SJCRH30 (cell line): Measurements from ENCODE around the gene P2RY11. TPM values are rescaled to one million over a fixed set of nuclear protein-coding genes. Genes with fewer than 3 reads are reported as not detected.

Source experiments
- DNase-seq, 2 experiments: peaks; one replicate each; pipeline ENCODE4 v3.0.0-alpha.2; 2015 to 2020
- H3K27ac ChIP-seq: fragments of 250-450 bp; sonication (Bioruptor Pico); 2 replicates; pipeline ENCODE4 v1.5.1; 2020; ENCODE audit warnings: mild to moderate bottlenecking, moderate library complexity
- H3K27me3 ChIP-seq: fragments of 250-450 bp; sonication (Bioruptor Pico); 2 replicates; pipeline ENCODE4 v1.5.1; 2020; ENCODE audit warnings: mild to moderate bottlenecking, moderate library complexity
- H3K36me3 ChIP-seq: fragments of 250-450 bp; sonication (Bioruptor Pico); 2 replicates; pipeline ENCODE4 v1.5.1; 2020; ENCODE audit warnings: mild to moderate bottlenecking, moderate library complexity
- H3K4me1 ChIP-seq: fragments of 250-450 bp; sonication (Bioruptor Pico); 2 replicates; pipeline ENCODE4 v1.5.1; 2020; ENCODE audit warnings: mild to moderate bottlenecking, moderate library complexity
- H3K4me3 ChIP-seq: fragments of 250-450 bp; sonication (Bioruptor Pico); 2 replicates; pipeline ENCODE4 v1.5.1; 2020; ENCODE audit warnings: mild to moderate bottlenecking, moderate library complexity
- H3K9me3 ChIP-seq: fragments of 250-450 bp; sonication (Bioruptor Pico); replicated peaks from 2 replicates; pipeline ENCODE4 v1.5.1; 2020; ENCODE audit warnings: mild to moderate bottlenecking, moderate library complexity
- total RNA-seq: library from RNA; depleted of rRNA; stranded (reverse); fragments of >200 nt; shearing (Covaris generic); gene quantifications from 2 replicates; pipeline ENCODE4 v1.2.3, GENCODE V29; 2014

The P2RY11 gene
- total RNA-seq, 1 experiment from 2014 or later: 10.7 TPM

DNA sequence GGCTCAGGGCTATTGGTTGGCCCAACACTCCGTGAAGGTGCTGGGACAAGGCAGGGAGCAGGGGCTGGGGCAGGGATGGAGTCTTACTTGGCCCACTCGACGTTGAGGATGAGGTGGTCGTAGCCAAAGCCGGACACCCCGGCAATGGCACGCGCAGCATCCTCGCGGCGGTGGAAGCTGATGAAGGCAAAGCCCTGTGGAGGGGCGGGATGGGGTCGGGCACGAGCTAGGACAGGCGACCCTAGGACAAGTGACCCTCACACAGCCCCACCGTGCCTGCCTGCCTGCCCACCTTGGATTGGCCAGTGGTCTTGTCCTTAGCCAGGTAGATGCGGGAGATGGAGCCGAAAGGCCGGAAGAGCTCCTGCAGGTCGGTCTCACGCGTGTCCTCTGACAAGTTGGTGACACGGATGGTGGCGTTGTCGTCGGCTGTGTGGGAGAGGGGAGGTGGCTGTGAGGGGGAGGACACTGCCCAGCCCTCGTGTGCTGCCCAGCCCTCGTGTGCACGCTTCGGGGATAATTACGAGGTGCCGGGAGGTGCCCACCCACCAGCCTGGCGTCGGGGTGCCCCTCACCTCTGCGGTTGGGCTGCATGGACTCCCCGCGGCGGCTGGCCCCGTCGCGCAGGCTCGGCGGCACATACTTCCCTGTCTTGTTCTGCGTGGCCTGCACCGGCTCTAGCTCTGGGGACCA lies 4.0 kb downstream of the P2RY11 start:
- Histone ChIP-seq H3K4me3 (no peak overlapping the region), H3K27ac (no peak overlapping the region), H3K4me1 (no peaks in the 10 kb centered on the region), H3K9me3 (no peaks in the 10 kb centered on the region), H3K36me3 (peaks cover 55% of the 10 kb centered on the region), H3K27me3 (no peaks in the 10 kb centered on the region)
- DNase-seq: no peak

DNA sequence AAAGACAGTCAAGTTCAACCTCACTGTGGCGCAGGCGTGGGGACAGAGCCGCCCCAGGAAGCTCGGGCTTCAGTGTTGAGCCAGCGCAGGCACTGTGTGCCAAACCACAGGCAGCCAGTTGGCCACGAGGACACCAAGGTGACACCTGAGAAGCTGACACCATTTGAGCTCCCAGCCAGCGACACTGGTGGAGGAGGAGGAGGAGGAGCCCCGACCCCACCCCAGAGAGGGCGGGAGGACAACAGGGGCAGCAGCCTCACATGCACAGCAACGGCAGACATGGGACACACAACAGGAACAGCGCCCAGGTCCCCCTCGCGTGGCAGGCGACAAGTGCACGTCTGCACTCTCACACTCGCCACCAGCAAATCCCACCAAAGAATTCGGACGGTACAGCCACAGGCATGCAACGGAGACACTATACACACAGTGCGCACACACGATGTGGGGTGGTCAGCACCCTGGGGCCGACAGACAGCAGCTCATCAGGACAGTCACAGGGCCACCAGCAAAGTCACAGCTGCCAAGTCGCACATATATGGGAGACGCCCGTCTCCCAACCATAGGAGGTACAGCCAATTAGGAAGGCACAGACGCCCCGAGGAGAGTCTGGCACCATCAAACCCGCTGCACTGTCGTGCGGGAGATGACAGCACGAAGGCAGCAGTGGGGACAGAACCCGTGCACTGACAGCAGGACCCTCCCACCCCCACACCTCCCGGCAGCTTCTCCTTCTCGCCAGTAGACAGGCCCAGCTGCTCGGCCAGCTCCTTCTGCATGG lies 4.8 kb downstream of the P2RY11 start:
- H3K27me3 ChIP-seq: no peaks in the 10 kb centered on the region
- H3K9me3 ChIP-seq: no peaks in the 10 kb centered on the region
- peak in 1 of 2 experiments; percentile 22 for DNase-seq
- peaks cover 47% of the 10 kb centered on the region for H3K36me3 ChIP-seq
- H3K4me1 ChIP-seq: no peaks in the 10 kb centered on the region
- no peak overlapping the region for H3K27ac ChIP-seq
- no peak overlapping the region for H3K4me3 ChIP-seq

GRCh38 chr19:10116866-10117616 lies 5.5 kb downstream of the P2RY11 start:
- no peak overlapping the region for H3K4me3 ChIP-seq
- no peaks in the 10 kb centered on the region for H3K9me3 ChIP-seq
- H3K4me1 ChIP-seq: no peaks in the 10 kb centered on the region
- H3K27ac ChIP-seq: no peak overlapping the region
- DNase-seq: no peak
- H3K27me3 ChIP-seq: no peaks in the 10 kb centered on the region
- H3K36me3 ChIP-seq: peaks cover 42% of the 10 kb centered on the region

- Histone ChIP-seq H3K27ac (peak overlapping the region; percentile 69), H3K4me1 (no peaks in the 10 kb centered on the region), H3K9me3 (no peaks in the 10 kb centered on the region), H3K36me3 (peaks cover 38% of the 10 kb centered on the region), H3K27me3 (no peaks in the 10 kb centered on the region), H3K4me3 (peak overlapping the region; percentile 98)
- DNase-seq: no peak
Measured at GRCh38 chr19:10118960-10119359, 7.5 kb downstream of the P2RY11 start.

- Histone ChIP-seq H3K27me3 (no peaks in the 10 kb centered on the region), H3K4me1 (no peaks in the 10 kb centered on the region), H3K9me3 (no peaks in the 10 kb centered on the region), H3K4me3 (no peak overlapping the region), H3K27ac (no peak overlapping the region), H3K36me3 (peaks cover 25% of the 10 kb centered on the region)
- no peak for DNase-seq
Measured at GRCh38 chr19:10120538-10121189, 9.2 kb downstream of the P2RY11 start.

GRCh38 chr19:10122045-10122444 lies 10.6 kb downstream of the P2RY11 start:
- peaks cover 18% of the 10 kb centered on the region for H3K36me3 ChIP-seq
- H3K9me3 ChIP-seq: no peaks in the 10 kb centered on the region
- H3K4me1 ChIP-seq: no peaks in the 10 kb centered on the region
- no peak overlapping the region for H3K27ac ChIP-seq
- no peaks in the 10 kb centered on the region for H3K27me3 ChIP-seq
- no peak for DNase-seq
- no peak overlapping the region for H3K4me3 ChIP-seq

DNA sequence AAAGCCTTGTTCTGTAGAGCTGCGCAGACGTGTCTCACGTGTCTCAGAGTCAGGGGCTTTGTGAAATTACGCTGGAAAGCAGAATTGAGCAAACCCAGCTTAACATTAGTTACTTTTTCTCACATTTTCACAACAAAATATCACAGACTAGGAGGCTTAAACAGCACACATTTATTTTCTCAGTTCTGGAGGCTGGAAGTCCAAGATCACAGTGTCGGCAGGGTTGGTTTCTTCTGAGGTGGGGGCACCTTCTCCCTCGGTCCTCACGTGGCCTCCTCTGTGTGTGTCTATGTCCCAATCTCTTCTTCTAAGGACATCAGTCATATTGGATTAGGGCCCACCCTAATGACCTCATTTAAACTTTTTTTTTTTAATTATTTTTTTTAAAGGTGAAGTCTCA lies 12.9 kb downstream of the P2RY11 start:
- Histone ChIP-seq H3K4me1 (no peaks in the 10 kb centered on the region), H3K27me3 (no peaks in the 10 kb centered on the region), H3K27ac (no peak overlapping the region), H3K36me3 (peaks cover 10% of the 10 kb centered on the region), H3K4me3 (no peak overlapping the region), H3K9me3 (no peaks in the 10 kb centered on the region)
- DNase-seq: no peak

DNA sequence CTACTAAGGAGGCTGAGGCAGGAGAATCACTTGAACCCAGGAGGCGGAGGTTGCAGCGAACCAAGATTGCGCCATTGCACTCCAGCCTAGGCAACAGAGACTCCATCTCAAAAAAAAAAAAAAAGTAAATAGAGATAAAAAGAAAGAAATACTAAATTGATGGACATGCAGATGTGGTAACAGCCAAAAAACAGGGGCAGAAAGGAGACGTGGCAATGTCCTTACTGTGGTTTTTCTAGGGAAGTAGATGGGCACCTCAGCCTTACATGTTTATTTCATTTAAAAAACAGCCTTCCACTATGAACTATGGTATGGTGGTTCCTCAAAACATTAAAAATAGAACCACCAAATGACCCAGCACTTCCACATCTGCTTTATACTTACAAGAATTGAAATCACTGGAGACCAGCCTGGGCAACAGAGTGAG lies 14.7 kb downstream of the P2RY11 start:
- no peak for DNase-seq
- H3K4me1 ChIP-seq: no peaks in the 10 kb centered on the region
- H3K4me3 ChIP-seq: no peak overlapping the region
- no peak overlapping the region for H3K27ac ChIP-seq
- H3K9me3 ChIP-seq: no peaks in the 10 kb centered on the region
- no peaks in the 10 kb centered on the region for H3K27me3 ChIP-seq
- peaks cover 24% of the 10 kb centered on the region for H3K36me3 ChIP-seq

DNA sequence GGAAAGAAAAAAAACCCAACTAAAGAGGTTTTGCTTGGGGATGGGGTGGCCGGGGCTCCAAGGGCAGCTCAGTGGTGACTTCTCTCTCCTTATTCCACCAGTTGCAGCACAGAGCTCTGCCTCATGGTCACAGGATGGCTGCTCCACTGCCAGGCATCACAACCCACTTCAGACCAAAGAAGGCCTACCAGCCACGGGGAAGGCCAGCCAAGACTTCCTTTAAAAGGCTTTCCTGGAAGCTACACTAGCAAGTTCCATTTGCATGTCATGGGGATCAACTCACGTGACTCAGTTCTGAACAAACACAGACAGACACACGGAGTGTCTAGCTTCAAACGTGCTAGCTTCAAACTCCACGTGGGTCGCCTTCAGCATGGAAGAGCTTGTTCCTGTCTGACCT lies 21.4 kb downstream of the P2RY11 start:
- Histone ChIP-seq H3K4me3 (no peak overlapping the region), H3K36me3 (peaks cover 53% of the 10 kb centered on the region), H3K9me3 (no peaks in the 10 kb centered on the region), H3K27ac (no peak overlapping the region), H3K27me3 (no peaks in the 10 kb centered on the region), H3K4me1 (no peaks in the 10 kb centered on the region)
- no peak for DNase-seq

DNA sequence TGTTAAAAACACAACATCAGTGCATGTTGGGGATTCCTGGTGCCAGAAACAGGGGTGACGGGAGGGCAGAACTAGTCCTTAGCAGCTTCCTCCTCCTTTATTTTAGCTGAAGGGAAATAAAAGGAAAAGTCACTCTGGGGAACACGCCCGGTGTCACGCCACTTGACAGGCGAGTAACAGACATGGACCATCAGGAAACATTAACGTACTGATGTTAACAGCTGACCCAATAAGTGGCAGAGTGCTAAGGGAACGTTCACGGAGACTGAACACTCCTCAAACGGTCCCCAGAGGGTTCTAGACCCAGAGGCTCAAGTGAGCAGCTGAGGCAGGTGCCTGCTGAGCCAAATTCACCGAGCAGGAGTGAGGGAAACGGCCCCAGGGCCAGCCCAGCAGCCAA lies 22.1 kb downstream of the P2RY11 start:
- DNase-seq: no peak
- H3K36me3 ChIP-seq: peaks cover 57% of the 10 kb centered on the region

DNA sequence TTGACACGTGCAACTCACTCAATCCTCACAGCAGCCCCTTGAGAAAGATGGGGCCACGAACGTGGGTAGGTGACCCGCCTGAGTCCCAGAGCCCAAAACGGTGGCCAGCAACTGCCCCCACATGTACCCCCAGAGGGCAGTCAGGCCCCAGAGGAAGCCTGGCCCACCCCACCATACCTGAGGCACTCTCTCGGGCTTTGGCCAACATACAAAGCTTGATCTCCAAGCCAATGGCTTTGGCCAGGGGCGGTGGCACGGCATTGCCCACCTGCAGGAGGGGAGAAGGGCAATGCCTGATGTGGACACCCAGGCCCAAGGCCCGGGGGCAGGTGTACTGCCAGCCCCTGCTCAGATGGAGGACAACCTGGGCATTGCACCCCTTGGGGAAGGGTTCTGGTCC lies 22.5 kb downstream of the P2RY11 start:
- Histone ChIP-seq H3K27ac (no peak overlapping the region), H3K4me3 (no peak overlapping the region), H3K27me3 (no peaks in the 10 kb centered on the region), H3K36me3 (peaks cover 61% of the 10 kb centered on the region), H3K4me1 (no peaks in the 10 kb centered on the region), H3K9me3 (no peaks in the 10 kb centered on the region)
- no peak for DNase-seq

More for the DNA sequence above, 22.1 kb downstream of the P2RY11 start:
- Histone ChIP-seq H3K27me3 (no peaks in the 10 kb centered on the region), H3K4me1 (no peaks in the 10 kb centered on the region), H3K9me3 (no peaks in the 10 kb centered on the region), H3K4me3 (no peak overlapping the region), H3K27ac (no peak overlapping the region)

GRCh38 chr19:10135551-10136334 lies 24.2 kb downstream of the P2RY11 start:
- peaks cover 65% of the 10 kb centered on the region for H3K36me3 ChIP-seq
- H3K4me3 ChIP-seq: no peak overlapping the region
- no peaks in the 10 kb centered on the region for H3K9me3 ChIP-seq
- DNase-seq: no peak
- H3K4me1 ChIP-seq: no peaks in the 10 kb centered on the region
- no peak overlapping the region for H3K27ac ChIP-seq
- no peaks in the 10 kb centered on the region for H3K27me3 ChIP-seq

- no peak for DNase-seq
- no peaks in the 10 kb centered on the region for H3K9me3 ChIP-seq
- H3K4me3 ChIP-seq: no peak overlapping the region
- H3K36me3 ChIP-seq: peaks cover 65% of the 10 kb centered on the region
- no peak overlapping the region for H3K27ac ChIP-seq
- no peaks in the 10 kb centered on the region for H3K4me1 ChIP-seq
- no peaks in the 10 kb centered on the region for H3K27me3 ChIP-seq
Measured at GRCh38 chr19:10136936-10137335, 25.4 kb downstream of the P2RY11 start.
